SK-N-SH (cell line): Measurements from ENCODE around the gene NOTUM. TPM values are rescaled to one million over a fixed set of nuclear protein-coding genes. Genes with fewer than 3 reads are reported as not detected.

Experiments used
- CTCF ChIA-PET: fragments of 300-600, 350-600 bp; formaldehyde crosslinking; extraction: SDS; loops from one replicate; lab custom pipeline; 2021; lab: Yijun Ruan, JAX
- POLR2A ChIA-PET: fragments of 350-600 bp; sonication (Branson Sonifier 250); formaldehyde crosslinking; extraction: SDS; loops from one replicate; lab custom pipeline; 2020; ENCODE audit warnings: antibody characterized with exemption, inconsistent platforms; lab: Yijun Ruan, JAX
- DNase-seq: peaks from one replicate; pipeline ENCODE4 v3.0.0; 2012
- H2AFZ ChIP-seq: fragments of 200-600 bp; sonication (generic); 2 replicates; pipeline ENCODE4 v1.8.1; 2016; ENCODE audit warnings: antibody characterized with exemption, mild to moderate bottlenecking, low read depth
- H3F3A ChIP-seq: fragments of 200-600 bp; sonication (generic); replicated peaks from 2 replicates; pipeline ENCODE3; 2016; ENCODE audit warnings: antibody characterized with exemption, mild to moderate bottlenecking; ENCODE audit not compliant: insufficient read depth
- H3K27ac ChIP-seq, 2 experiments: fragments of 200-500 bp in 1 of 2; fragments of 200-600 bp in 1 of 2; sonication (Bioruptor generic) in 1 of 2; sonication (generic), shearing (Covaris generic) in 1 of 2; 2 replicates each; pipeline versions ENCODE4 v1.5.1 to v1.6.1; 2014 to 2016; ENCODE audit warnings: low read depth in 2 of 2, inconsistent platforms in 1 of 2, low read length in 1 of 2, mild to moderate bottlenecking in 1 of 2, mixed read lengths in 1 of 2
- H3K27me3 ChIP-seq: fragments of 200-600 bp; sonication (generic), shearing (Covaris generic); 2 replicates; pipeline ENCODE4 v1.6.1; 2016; ENCODE audit warnings: mixed run types; ENCODE audit not compliant: insufficient read depth
- H3K36me3 ChIP-seq, 2 experiments: fragments of 200-500 bp in 1 of 2; fragments of 200-600 bp in 1 of 2; sonication (Bioruptor generic) in 1 of 2; sonication (generic) in 1 of 2; replicated peaks in 1 of 2; 2 replicates each; pipeline versions ENCODE3 to v1.5.1; 2014 to 2016; ENCODE audit warnings: low read length in 1 of 2, mild to moderate bottlenecking in 1 of 2; ENCODE audit not compliant: insufficient read depth in 2 of 2, control insufficient read depth in 1 of 2
- H3K4me1 ChIP-seq, 2 experiments: fragments of 200-500 bp in 1 of 2; fragments of 200-600 bp in 1 of 2; sonication (Bioruptor generic) in 1 of 2; sonication (generic), shearing (Covaris generic) in 1 of 2; 2 replicates each; pipeline versions ENCODE4 v1.5.1 to v1.6.1; 2014 to 2016; ENCODE audit warnings: low read depth in 1 of 2, low read length in 1 of 2, mixed run types in 1 of 2; ENCODE audit not compliant: insufficient read depth in 2 of 2, control insufficient read depth in 1 of 2
- H3K4me2 ChIP-seq: fragments of 200-600 bp; sonication (generic), shearing (Covaris generic); 2 replicates; pipeline ENCODE4 v1.6.1; 2017; ENCODE audit warnings: mixed run types
- H3K4me3 ChIP-seq, 2 experiments: fragments of 200-500 bp in 1 of 2; fragments of 200-600 bp in 1 of 2; sonication (Bioruptor generic) in 1 of 2; sonication (generic), shearing (Covaris generic) in 1 of 2; 2 replicates each; pipeline versions ENCODE4 v1.5.1 to v1.8.1; 2014 to 2016; ENCODE audit warnings: low read depth in 2 of 2, inconsistent platforms in 1 of 2, low read length in 1 of 2, mild to moderate bottlenecking in 1 of 2, mixed read lengths in 1 of 2, moderate library complexity in 1 of 2
- H3K79me2 ChIP-seq: fragments of 200-600 bp; sonication (generic); 2 replicates; pipeline ENCODE4 v1.8.1; 2017; ENCODE audit warnings: mild to moderate bottlenecking; ENCODE audit not compliant: insufficient read depth
- H3K9ac ChIP-seq: fragments of 200-600 bp; sonication (generic); 2 replicates; pipeline ENCODE4 v1.6.1; 2017; ENCODE audit warnings: mixed run types
- H3K9me2 ChIP-seq: fragments of 200-600 bp; sonication (generic); 2 replicates; pipeline ENCODE4 v1.6.1; 2017; ENCODE audit warnings: mixed run types
- H3K9me3 ChIP-seq: fragments of 200-600 bp; sonication (generic); 2 replicates; pipeline ENCODE4 v1.6.1; 2017; ENCODE audit warnings: mixed run types, mild to moderate bottlenecking, moderate library complexity
- H4K20me1 ChIP-seq: fragments of 200-600 bp; sonication (generic); 2 replicates; pipeline ENCODE4 v1.6.1; 2017; ENCODE audit warnings: mild to moderate bottlenecking, mixed run types; ENCODE audit not compliant: insufficient read depth
- CHD2 ChIP-seq: fragments of 150-350 bp; IDR thresholded peaks from 2 replicates; pipeline ENCODE4 v1.6.1; 2018; ENCODE audit warnings: low read length; ENCODE audit not compliant: partially characterized antibody
- CTCF ChIP-seq: fragments of 200-600 bp; sonication (generic); IDR thresholded peaks from 2 replicates; pipeline ENCODE4 v1.6.1; 2017; ENCODE audit warnings: antibody characterized with exemption, mild to moderate bottlenecking, moderate library complexity
- FOXM1 ChIP-seq: IDR thresholded peaks from 2 replicates; pipeline ENCODE4 v1.4.0; 2012; ENCODE audit warnings: low read depth, mild to moderate bottlenecking
- GABPA ChIP-seq: IDR thresholded peaks from 2 replicates; pipeline ENCODE4 v1.4.0; 2012; ENCODE audit warnings: low read depth, mild to moderate bottlenecking
- GATA2 ChIP-seq: sonication (generic); formaldehyde crosslinking; IDR thresholded peaks from 2 replicates; pipeline ENCODE4 v1.5.0; 2020; ENCODE audit warnings: mild to moderate bottlenecking, missing genetic modification reagents
- MEF2A ChIP-seq: IDR thresholded peaks from 2 replicates; pipeline ENCODE4 v1.4.0; 2012; ENCODE audit warnings: low read depth, borderline replicate concordance
- MXI1 ChIP-seq: IDR thresholded peaks from 2 replicates; pipeline ENCODE4 v1.6.1; 2012; ENCODE audit warnings: mild to moderate bottlenecking, low read depth, low read length, improper control_type of control experiment
- NFIC ChIP-seq: IDR thresholded peaks from 2 replicates; pipeline ENCODE4 v1.4.0; 2012; ENCODE audit warnings: borderline replicate concordance
- PBX3 ChIP-seq: IDR thresholded peaks from 2 replicates; pipeline ENCODE4; 2012
- REST ChIP-seq: IDR thresholded peaks from 2 replicates; pipeline ENCODE4 v1.6.1; 2012; ENCODE audit warnings: mild to moderate bottlenecking, low read depth, low read length, moderate library complexity
- WGBS: methylation state at CpG from one replicate; pipeline ENCODE4 v1.1.6; 2017; ENCODE audit warnings: low lambda C conversion rate; 5-methylcytosine and 5-hydroxymethylcytosine counted together
- polyA plus RNA-seq, 3 experiments: library from polyadenylated mRNA; depleted of rRNA; stranded (reverse); fragments of >200 nt; gene quantifications; 2 replicates each; pipeline ENCODE4 v1.2.3, GENCODE V29; 2012

Gene NOTUM
- polyA plus RNA-seq, 1 of the 3 experiments (the other 2 are of a cell fraction) = 0.33 TPM

GRCh38 chr17:81950501-81950900 lies 10.5 kb downstream of the NOTUM start:
- ChIA-PET POLR2A (no interaction called here), CTCF (interaction anchor here (1.2 to 17.7 kb wide), 7 partner anchors 8 to 79 kb away, joined by 4 to 216 read pairs (median 6); partner anchors contain the start of genes CENPX, LRRC45, MAFG and NOTUM)
- no peak overlapping the region for H3K4me3 ChIP-seq
- no peaks in the 10 kb centered on the region for H3K9me3 ChIP-seq
- H3K9ac ChIP-seq = no peak overlapping the region
- H3K4me1 ChIP-seq = peaks cover 0 to 3% of the 10 kb centered on the region in 2 experiments; a peak in 1 of 4 replicates
- 75% methylated on average over 15 of the region's 15 CpGs for WGBS
- no peaks in the 10 kb centered on the region for H3K79me2 ChIP-seq
- no peaks in the 10 kb centered on the region for H3K9me2 ChIP-seq
- H3K36me3 ChIP-seq = no peaks in the 10 kb centered on the region
- no peaks in the 10 kb centered on the region for H3K27me3 ChIP-seq
- no peak for TF ChIP-seq MEF2A
- TF ChIP-seq FOXM1 = no peak
- TF ChIP-seq NFIC = no peak
- TF ChIP-seq CHD2 = no peak
- no peak for TF ChIP-seq REST
- TF ChIP-seq PBX3 = no peak
- no peak for TF ChIP-seq GATA2 (CRISPR knock-in tag)
- no peak for TF ChIP-seq MXI1
- no peak for TF ChIP-seq CTCF
- no peak for TF ChIP-seq GABPA
- H3F3A ChIP-seq = no peaks in the 10 kb centered on the region
- no peak overlapping the region for H3K27ac ChIP-seq
- H3K4me2 ChIP-seq = no peak overlapping the region
- H2AFZ ChIP-seq = no peak overlapping the region
- H4K20me1 ChIP-seq = no peaks in the 10 kb centered on the region
- DNase-seq = no peak
